H1 (cell line): Measurements from ENCODE around the gene HAO1. TPM values are rescaled to one million over a fixed set of nuclear protein-coding genes. Genes with fewer than 3 reads are reported as not detected.

Experiments used
- CTCF ChIA-PET: fragments of 300-600 bp; sonication (Branson Sonifier 250); formaldehyde crosslinking; loops from one replicate; lab custom pipeline; 2021; ENCODE audit not compliant: partially characterized antibody; lab: Charles Lee
- POLR2A ChIA-PET: fragments of 300-600 bp; sonication (Branson Sonifier 250); formaldehyde crosslinking; loops from one replicate; lab custom pipeline; 2021; ENCODE audit warnings: inconsistent platforms; ENCODE audit not compliant: partially characterized antibody; lab: Charles Lee
- DNase-seq, 2 experiments: peaks; one replicate each; pipeline versions ENCODE4 v3.0.0 to v3.0.0-alpha.2; 2010 to 2022; ENCODE audit warnings: low spot score in 2 of 2, low read depth in 1 of 2, mixed read lengths in 1 of 2
- FAIRE-seq: peaks from 2 replicates; lab custom pipeline; 2011; peaks lifted over from hg19 to GRCh38; lab: Jason Lieb, UNC
- H2AFZ ChIP-seq: 2 replicates; pipeline ENCODE4 v1.8.1; 2012; ENCODE audit warnings: low read length, inconsistent platforms
- H2AK5ac ChIP-seq: 2 replicates; pipeline ENCODE4 v1.6.1; 2013; ENCODE audit warnings: low read depth, low read length
- H2BK120ac ChIP-seq: replicated peaks from 2 replicates; pipeline ENCODE3; 2013; ENCODE audit warnings: low read depth, low read length, inconsistent platforms
- H2BK12ac ChIP-seq: 2 replicates; pipeline ENCODE4 v1.6.1; 2013; ENCODE audit warnings: low read depth, low read length
- H2BK15ac ChIP-seq: 2 replicates; pipeline ENCODE4 v1.6.1; 2013; ENCODE audit warnings: low read length
- H2BK20ac ChIP-seq: 2 replicates; pipeline ENCODE4 v1.6.1; 2013; ENCODE audit warnings: low read length
- H2BK5ac ChIP-seq: 2 replicates; pipeline ENCODE4 v1.6.1; 2013; ENCODE audit warnings: low read depth, low read length
- H3K14ac ChIP-seq: 2 replicates; pipeline ENCODE4 v1.6.1; 2013; ENCODE audit warnings: inconsistent platforms; ENCODE audit not compliant: insufficient read length
- H3K18ac ChIP-seq: 2 replicates; pipeline ENCODE4 v1.6.1; 2013; ENCODE audit warnings: low read length; ENCODE audit errors: extremely low read depth
- H3K23ac ChIP-seq: 2 replicates; pipeline ENCODE4 v1.6.1; 2013; ENCODE audit warnings: inconsistent platforms; ENCODE audit not compliant: insufficient read length
- H3K23me2 ChIP-seq: 2 replicates; pipeline ENCODE4 v1.6.1; 2013; ENCODE audit warnings: low read depth, low read length
- H3K27ac ChIP-seq: 2 replicates; pipeline ENCODE4 v1.6.1; 2011; ENCODE audit warnings: low read depth, low read length, inconsistent platforms
- H3K27me3 ChIP-seq, 4 experiments: replicated peaks in 1 of 4; 1 replicate in 1 of 4; 2 replicates in 3 of 4; pipeline versions ENCODE4 v1.6.1 to v1.8.1; 2011 to 2013; ENCODE audit warnings: low read length in 3 of 4, mild to moderate bottlenecking in 3 of 4, inconsistent platforms in 2 of 4, mixed read lengths in 2 of 4, moderate library complexity in 1 of 4; ENCODE audit not compliant: control insufficient read depth in 3 of 4, insufficient read depth in 3 of 4; ENCODE audit errors: extremely low read depth in 1 of 4
- H3K36me3 ChIP-seq, 4 experiments: 2 replicates each; pipeline versions ENCODE4 v1.6.1 to v1.8.1; 2011 to 2013; ENCODE audit warnings: mild to moderate bottlenecking in 4 of 4, low read length in 3 of 4, moderate library complexity in 2 of 4, control low read depth in 1 of 4, inconsistent platforms in 1 of 4; ENCODE audit not compliant: insufficient read depth in 4 of 4, control insufficient read depth in 2 of 4
- H3K4ac ChIP-seq: replicated peaks from 2 replicates; pipeline ENCODE3; 2013; ENCODE audit warnings: low read length, low read depth, mixed read lengths, inconsistent platforms; ENCODE audit not compliant: insufficient read length
- H3K4me1 ChIP-seq, 4 experiments: replicated peaks in 1 of 4; 1 replicate in 1 of 4; 2 replicates in 3 of 4; pipeline versions ENCODE4 v1.6.1 to v1.8.1; 2011 to 2013; ENCODE audit warnings: low read length in 3 of 4, inconsistent platforms in 2 of 4, mixed read lengths in 1 of 4; ENCODE audit not compliant: insufficient read depth in 4 of 4, control insufficient read depth in 3 of 4
- H3K4me2 ChIP-seq, 2 experiments: 2 replicates each; pipeline versions ENCODE4 v1.6.1 to v1.8.1; 2011 to 2013; ENCODE audit warnings: low read depth in 2 of 2, low read length in 2 of 2, control low read depth in 1 of 2, inconsistent platforms in 1 of 2, mild to moderate bottlenecking in 1 of 2; ENCODE audit not compliant: insufficient read depth in 1 of 2
- H3K4me3 ChIP-seq, 4 experiments: fragments of 200-600, 300-600 bp in 1 of 4; sonication (generic), shearing (Covaris generic), sonication (Bioruptor Twin) in 1 of 4; 2 replicates each; pipeline versions ENCODE4 v1.5.1 to v1.8.1; 2011 to 2016; ENCODE audit warnings: low read length in 4 of 4, low read depth in 3 of 4, control low read depth in 2 of 4, inconsistent platforms in 2 of 4, mild to moderate bottlenecking in 2 of 4, mixed read lengths in 1 of 4, moderate library complexity in 1 of 4; ENCODE audit not compliant: insufficient read depth in 2 of 4; ENCODE audit errors: extremely low read depth in 1 of 4
- H3K56ac ChIP-seq: replicated peaks from 2 replicates; pipeline ENCODE3; 2013; ENCODE audit warnings: low read depth, mild to moderate bottlenecking, mixed read lengths, low read length, inconsistent platforms; ENCODE audit not compliant: insufficient read length
- H3K79me1 ChIP-seq: 2 replicates; pipeline ENCODE4 v1.6.1; 2013; ENCODE audit warnings: low read depth, low read length, control low read depth
- H3K79me2 ChIP-seq, 2 experiments: 2 replicates each; pipeline versions ENCODE4 v1.6.1 to v1.8.1; 2012 to 2013; ENCODE audit warnings: low read length in 2 of 2, mild to moderate bottlenecking in 2 of 2, inconsistent platforms in 1 of 2; ENCODE audit not compliant: insufficient read depth in 2 of 2, control insufficient read depth in 1 of 2
- H3K9ac ChIP-seq, 4 experiments: replicated peaks in 1 of 4; 1 replicate in 1 of 4; 2 replicates in 3 of 4; pipeline versions ENCODE4 v1.6.1 to v1.8.1; 2011 to 2013; ENCODE audit warnings: low read depth in 3 of 4, low read length in 3 of 4, control low read depth in 2 of 4, mild to moderate bottlenecking in 2 of 4, moderate library complexity in 2 of 4, inconsistent platforms in 1 of 4; ENCODE audit errors: extremely low read depth in 1 of 4
- H3K9me3 ChIP-seq, 2 experiments: 2 replicates each; pipeline versions ENCODE4 v1.6.1 to v1.8.1; 2012 to 2013; ENCODE audit warnings: mild to moderate bottlenecking in 2 of 2, moderate library complexity in 2 of 2, control low read depth in 1 of 2, inconsistent platforms in 1 of 2, low read depth in 1 of 2, low read length in 1 of 2, mixed read lengths in 1 of 2; ENCODE audit not compliant: insufficient read depth in 2 of 2
- H4K20me1 ChIP-seq, 2 experiments: replicated peaks in 1 of 2; 2 replicates each; pipeline versions ENCODE3 to v1.8.1; 2011 to 2013; ENCODE audit warnings: inconsistent platforms in 2 of 2, low read length in 2 of 2, mild to moderate bottlenecking in 1 of 2; ENCODE audit not compliant: insufficient read depth in 2 of 2, control insufficient read depth in 1 of 2
- H4K5ac ChIP-seq: 2 replicates; pipeline ENCODE4 v1.6.1; 2013; ENCODE audit warnings: low read length, low read depth, mixed read lengths, inconsistent platforms; ENCODE audit not compliant: insufficient read length
- H4K8ac ChIP-seq: 2 replicates; pipeline ENCODE4 v1.8.0; 2013; ENCODE audit warnings: mild to moderate bottlenecking, moderate library complexity, low read length, inconsistent platforms; ENCODE audit not compliant: insufficient read depth; ENCODE audit errors: extremely low read depth
- H4K91ac ChIP-seq: replicated peaks from 2 replicates; pipeline ENCODE3; 2013; ENCODE audit warnings: low read length, mixed read lengths, inconsistent platforms; ENCODE audit not compliant: insufficient read length
- ASH2L ChIP-seq: fragments of 200-600, 300-600 bp; sonication (generic); IDR thresholded peaks from one replicate; pipeline ENCODE4 v1.7.1; 2017; ENCODE audit warnings: low read length
- ATF3 ChIP-seq: IDR thresholded peaks from 2 replicates; pipeline ENCODE4 v1.6.1; 2011; ENCODE audit warnings: low read depth, mild to moderate bottlenecking, low read length; ENCODE audit not compliant: insufficient read depth
- CBX8 ChIP-seq: fragments of 300-800, 300-1000 bp; sonication (generic); IDR thresholded peaks from 2 replicates; pipeline ENCODE4 v1.7.1; 2016; ENCODE audit warnings: low read depth, low read length, borderline replicate concordance
- EZH2 ChIP-seq: fragments of 200-600 bp; sonication (generic); IDR thresholded peaks from 2 replicates; pipeline ENCODE4 v1.7.1; 2012; ENCODE audit warnings: low read depth, mild to moderate bottlenecking, moderate library complexity, low read length, inconsistent platforms; ENCODE audit not compliant: severe bottlenecking
- FOSL1 ChIP-seq: IDR thresholded peaks from 2 replicates; pipeline ENCODE4 v1.6.1; 2011; ENCODE audit warnings: mild to moderate bottlenecking, low read depth, low read length, moderate library complexity; ENCODE audit not compliant: insufficient read depth
- GTF2F1 ChIP-seq: IDR thresholded peaks from 2 replicates; pipeline ENCODE4 v1.6.1; 2012; ENCODE audit warnings: low read depth, low read length, improper control_type of control experiment, borderline replicate concordance
- MAX ChIP-seq: IDR thresholded peaks from 2 replicates; pipeline ENCODE4 v1.6.1; 2012; ENCODE audit warnings: inconsistent platforms
- NANOG ChIP-seq: IDR thresholded peaks from 2 replicates; pipeline ENCODE4 v1.6.1; 2011; ENCODE audit warnings: low read length, low read depth, mild to moderate bottlenecking, inconsistent platforms; ENCODE audit not compliant: insufficient read depth, poor library complexity, severe bottlenecking
- RAD21 ChIP-seq, 2 experiments: IDR thresholded peaks in 1 of 2; conservative IDR thresholded peaks in 1 of 2; 2 replicates each; pipeline ENCODE4 v1.6.1; 2011; ENCODE audit warnings: low read depth in 2 of 2, low read length in 2 of 2, improper control_type of control experiment in 1 of 2, inconsistent platforms in 1 of 2, mild to moderate bottlenecking in 1 of 2, moderate library complexity in 1 of 2
- RNF2 ChIP-seq: fragments of 200-900, 300-1000 bp; sonication (generic); IDR thresholded peaks from 2 replicates; pipeline ENCODE4 v1.7.1; 2016; ENCODE audit warnings: borderline replicate concordance, low read depth, mild to moderate bottlenecking, antibody characterized with exemption, low read length; ENCODE audit not compliant: poor library complexity, severe bottlenecking; ENCODE audit errors: missing control alignments
- SRF ChIP-seq: IDR thresholded peaks from 2 replicates; pipeline ENCODE4 v1.6.1; 2011; ENCODE audit warnings: mild to moderate bottlenecking, low read depth, low read length, moderate library complexity
- TEAD4 ChIP-seq: IDR thresholded peaks from 2 replicates; pipeline ENCODE4 v1.6.1; 2012; ENCODE audit warnings: low read depth, low read length, inconsistent platforms, mixed read lengths
- WGBS, 2 experiments: shearing (Covaris generic) in 1 of 2; methylation state at CpG; one replicate each; pipeline versions ENCODE4 v1.1.6 to v1.1.7; 2013 to 2015; ENCODE audit warnings: low lambda C conversion rate in 2 of 2, mixed read lengths in 2 of 2, inconsistent platforms in 1 of 2, low coverage in 1 of 2, missing lambda C conversion rate in 1 of 2; ENCODE audit not compliant: insufficient replicate concordance in 2 of 2, insufficient coverage in 1 of 2, insufficient read length in 1 of 2; ENCODE audit errors: extremely low coverage in 1 of 2, missing lambda C conversion rate in 1 of 2; 5-methylcytosine and 5-hydroxymethylcytosine counted together
- polyA plus RNA-seq, 7 experiments: library from polyadenylated mRNA; depleted of rRNA in 3 of 7; stranded (reverse) in 5 of 7; unstranded in 2 of 7; fragments of >200 nt in 5 of 7; fragments of 200-250 nt in 2 of 7; gene quantifications; 1 replicate in 5 of 7; 2 replicates in 1 of 7; 4 replicates in 1 of 7; pipeline versions ENCODE4 v1.2.1 to v1.2.3, GENCODE V29; 2011 to 2013; ENCODE audit warnings: missing spikeins in 2 of 7, mixed read lengths in 2 of 7
- total RNA-seq: library from RNA; stranded (reverse); fragmentation: NEBNext Ultra II Directional; extraction: Animal tissue kit (Norgen Biotek cat#: 25700); gene quantifications from 2 replicates; pipeline ENCODE4 v1.2.1, GENCODE V29; 2021

HAO1 gene
- total and polyA plus RNA-seq, 2 of the 8 experiments (the other 6 are each of a cell fraction or from before 2014, with no cell fraction given), result not detected

GRCh38 chr20:7902879-7903278, 37.4 kb downstream of the HAO1 start:
- no peaks in the 10 kb centered on the region for H3K79me2 ChIP-seq
- H4K91ac ChIP-seq, result no peak overlapping the region
- no peaks in the 10 kb centered on the region for H3K79me1 ChIP-seq
- no peak overlapping the region for H2BK20ac ChIP-seq
- no peak overlapping the region for H4K8ac ChIP-seq
- ChIA-PET CTCF (interaction anchor here (0.6 kb wide), 1 partner anchor 686 kb away, joined by 3 read pairs; no protein-coding TSS in a partner anchor), POLR2A (no interaction called here)
- no peak overlapping the region for H2BK5ac ChIP-seq
- no peak overlapping the region for H3K4ac ChIP-seq
- no peaks in the 10 kb centered on the region for H3K4me1 ChIP-seq
- no peaks in the 10 kb centered on the region for H3K27me3 ChIP-seq
- DNase-seq, result no peak
- FAIRE-seq, result no peak
- no peak overlapping the region for H3K18ac ChIP-seq
- H3K36me3 ChIP-seq, result no peaks in the 10 kb centered on the region
- peaks cover 0 to 4% of the 10 kb centered on the region in 2 experiments for H4K20me1 ChIP-seq
- no peak overlapping the region for H4K5ac ChIP-seq
- H3K4me2 ChIP-seq, result no peak overlapping the region
- H3K23ac ChIP-seq, result no peak overlapping the region
- H3K4me3 ChIP-seq, result no peak overlapping the region
- no peak overlapping the region for H3K14ac ChIP-seq
- H2AFZ ChIP-seq, result no peak overlapping the region
- no peaks in the 10 kb centered on the region for H3K9me3 ChIP-seq
- H3K23me2 ChIP-seq, result peaks cover 6% of the 10 kb centered on the region; the same call in 1 of the 2 replicates
- H2BK15ac ChIP-seq, result no peak overlapping the region
- H2BK12ac ChIP-seq, result no peak overlapping the region
- no peak overlapping the region for H3K27ac ChIP-seq
- WGBS, 2 experiments, result 100% methylated on average over 2 of the region's 2 CpGs; no CpG with 5 or more reads in 1 of the 2 experiments
- H3K9ac ChIP-seq, result no peak overlapping the region
- H3K56ac ChIP-seq, result no peak overlapping the region
- H2BK120ac ChIP-seq, result no peak overlapping the region
- H2AK5ac ChIP-seq, result no peak overlapping the region
- no peak for TF ChIP-seq ATF3
- no peak for TF ChIP-seq NANOG
- TF ChIP-seq MAX, result no peak
- no peak for TF ChIP-seq FOSL1
- TF ChIP-seq ASH2L, result no peak
- TF ChIP-seq TEAD4, result no peak
- no peak for TF ChIP-seq EZH2
- no peak for TF ChIP-seq RNF2
- TF ChIP-seq SRF, result no peak
- no peak for TF ChIP-seq CBX8
- TF ChIP-seq GTF2F1, result no peak
- no peak for TF ChIP-seq RAD21 (IDR thresholded peaks at IDR 0.05 in 1 of 2, conservative IDR thresholded peaks at IDR 0.05 in 1 of 2; ENCODE audit: low read depth in 2 of 2, low read length in 2 of 2)
